Activated CD8-positive, alpha-beta memory T cell treated with anti-CD3 and anti-CD28 coated beads, Interleukin-2, amount 50 U/mL, for 48 hours (primary cell): ENCODE results near the gene ZSCAN12.

Experiments
- DNase-seq: peaks from one replicate; pipeline ENCODE4 v3.0.0-alpha.2; 2020

ZSCAN12 gene

GRCh38 chr6:28353356-28353755 lies 46.2 kb downstream of the ZSCAN12 start:
- no peak for DNase-seq

GRCh38 chr6:28351493-28351925 lies 48.0 kb downstream of the ZSCAN12 start:
- DNase-seq: no peak

GRCh38 chr6:28351087-28351486 lies 48.5 kb downstream of the ZSCAN12 start:
- DNase-seq: no peak

- DNase-seq: peak; percentile 89
These were observed 49.4 kb downstream of the ZSCAN12 start, which contains the start of gene ZKSCAN3 for GRCh38 chr6:28349892-28350737. Gene ZKSCAN3, plus strand, starts transcription at chr6:28349947. Its CDS starts 9,640 bp downstream, at chr6:28359587.

GRCh38 chr6:28349344-28349891 lies 50.1 kb downstream of the ZSCAN12 start:
- DNase-seq: no peak

GRCh38 chr6:28347119-28347518 lies 52.4 kb downstream of the ZSCAN12 start:
- no peak for DNase-seq

- no peak for DNase-seq
These were observed 54.3 kb downstream of the ZSCAN12 start for GRCh38 chr6:28345201-28345600.

GRCh38 chr6:28343898-28344677 lies 55.5 kb downstream of the ZSCAN12 start:
- no peak for DNase-seq

GRCh38 chr6:28340310-28341095 lies 59.0 kb downstream of the ZSCAN12 start:
- no peak for DNase-seq

GRCh38 chr6:28337121-28337520 lies 62.4 kb downstream of the ZSCAN12 start:
- DNase-seq: no peak

- no peak for DNase-seq
These were observed 63.0 kb downstream of the ZSCAN12 start for GRCh38 chr6:28336284-28337120.

- peak; percentile 83 for DNase-seq
These were observed 63.8 kb downstream of the ZSCAN12 start, which contains the start of gene ZSCAN31 for GRCh38 chr6:28335564-28336283. Gene ZSCAN31, minus strand, starts transcription at chr6:28336148. Its CDS starts 6,465 bp downstream, at chr6:28329683.

- no peak for DNase-seq
These were observed 64.4 kb downstream of the ZSCAN12 start for GRCh38 chr6:28335040-28335563.

GRCh38 chr6:28334286-28335039 lies 65.1 kb downstream of the ZSCAN12 start:
- no peak for DNase-seq

GRCh38 chr6:28333599-28334018 lies 65.9 kb downstream of the ZSCAN12 start:
- DNase-seq: no peak

- no peak for DNase-seq
These were observed 66.5 kb downstream of the ZSCAN12 start for GRCh38 chr6:28333047-28333446.

- no peak for DNase-seq
These were observed 69.5 kb downstream of the ZSCAN12 start for GRCh38 chr6:28330041-28330440.
